Colonic mucosa (tissue), 4 donors: ENCODE results near the gene IL2RG. TPM values are rescaled to one million over a fixed set of nuclear protein-coding genes. Genes with fewer than 3 reads are reported as not detected.

Source experiments
- DNase-seq: peaks from one replicate; pipeline ENCODE4 v3.0.0-alpha.2; 2020
- H3K27ac ChIP-seq: fragments of 200-600 bp; one replicate; pipeline ENCODE4 v1.8.0; 2021
- H3K27me3 ChIP-seq: fragments of 200-600 bp; one replicate; pipeline ENCODE4 v1.8.0; 2021
- H3K36me3 ChIP-seq: fragments of 200-600 bp; one replicate; pipeline ENCODE4 v1.8.0; 2021
- H3K4me1 ChIP-seq: fragments of 200-600 bp; one replicate; pipeline ENCODE4 v1.8.0; 2021; ENCODE audit warnings: mild to moderate bottlenecking
- H3K4me3 ChIP-seq: fragments of 200-600 bp; one replicate; pipeline ENCODE4 v1.8.0; 2021
- H3K9ac ChIP-seq, 2 donors: one replicate each; pipeline ENCODE4 v1.7.0; 2013; ENCODE audit warnings: control low read depth in 2 of 2, low read depth in 2 of 2, low read length in 2 of 2
- H3K9me3 ChIP-seq: fragments of 200-600 bp; one replicate; pipeline ENCODE4 v1.8.0; 2021
- intact Hi-C: fragments of 100-400 bp; cut with DNase I; formaldehyde crosslinking; loops from one replicate; pipeline ENCODE4 v1.14.1; 2022
- total RNA-seq, 2 donors: library from RNA; stranded (reverse); fragmentation: NEBNext Ultra II Directional in 1 of 2; extraction: Animal tissue kit (Norgen Biotek cat#: 25700) in 1 of 2; gene quantifications; one replicate each; pipeline ENCODE4 v1.2.1, GENCODE V29; 2021
- TF ChIP-seq, protein P1 (sequence below): fragments of 200-600 bp; IDR thresholded peaks from one replicate; pipeline ENCODE4 v1.8.0; 2022; ENCODE audit warnings: antibody characterized with exemption, mild to moderate bottlenecking
- donor health status: healthy.
- donor health status: DM: no; HTN: no; CAD: no.
- donor health status: DM: no; HTN: no; CAD: no.

Gene IL2RG
- total RNA-seq, 2 donors from 2014 or later = 46.0 to 61.0 TPM

DNA sequence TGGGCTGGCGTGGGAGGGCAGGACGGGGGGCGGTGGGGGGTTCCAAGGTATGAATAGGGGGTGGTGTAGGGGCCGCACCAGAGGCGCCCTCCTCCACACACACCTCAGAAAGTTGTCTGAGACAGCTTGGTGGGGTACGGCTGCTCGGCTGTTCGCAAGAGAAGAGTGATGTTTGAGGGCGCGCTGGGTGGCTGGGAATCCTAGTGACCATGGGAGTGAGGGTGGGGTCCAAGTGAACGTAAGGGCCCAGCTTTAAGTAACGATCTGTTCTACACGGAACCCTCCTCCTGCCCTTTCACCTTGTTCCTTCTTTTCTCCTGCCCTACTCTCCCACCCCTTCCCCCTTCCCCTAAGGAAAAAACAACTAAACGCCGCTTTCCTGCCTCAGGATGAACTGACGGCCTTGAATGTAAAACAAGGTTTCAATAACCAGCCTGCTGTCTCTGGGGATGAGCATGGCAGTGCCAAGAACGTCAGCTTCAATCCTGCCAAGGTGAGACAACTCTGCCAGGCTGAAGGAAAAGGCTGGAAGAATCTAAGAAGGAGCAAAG, 7.7 kb upstream of the IL2RG start:
- Histone ChIP-seq H3K27ac (peak overlapping the region; percentile 65), H3K9ac (peak overlapping the region; percentile 57 to 70), H3K9me3 (no peaks in the 10 kb centered on the region), H3K36me3 (no peaks in the 10 kb centered on the region), H3K4me3 (peak overlapping the region; percentile 42), H3K27me3 (peaks cover 7% of the 10 kb centered on the region), H3K4me1 (no peaks in the 10 kb centered on the region)
- DNase-seq = peak; percentile 32
- TF ChIP-seq, protein P1, sequence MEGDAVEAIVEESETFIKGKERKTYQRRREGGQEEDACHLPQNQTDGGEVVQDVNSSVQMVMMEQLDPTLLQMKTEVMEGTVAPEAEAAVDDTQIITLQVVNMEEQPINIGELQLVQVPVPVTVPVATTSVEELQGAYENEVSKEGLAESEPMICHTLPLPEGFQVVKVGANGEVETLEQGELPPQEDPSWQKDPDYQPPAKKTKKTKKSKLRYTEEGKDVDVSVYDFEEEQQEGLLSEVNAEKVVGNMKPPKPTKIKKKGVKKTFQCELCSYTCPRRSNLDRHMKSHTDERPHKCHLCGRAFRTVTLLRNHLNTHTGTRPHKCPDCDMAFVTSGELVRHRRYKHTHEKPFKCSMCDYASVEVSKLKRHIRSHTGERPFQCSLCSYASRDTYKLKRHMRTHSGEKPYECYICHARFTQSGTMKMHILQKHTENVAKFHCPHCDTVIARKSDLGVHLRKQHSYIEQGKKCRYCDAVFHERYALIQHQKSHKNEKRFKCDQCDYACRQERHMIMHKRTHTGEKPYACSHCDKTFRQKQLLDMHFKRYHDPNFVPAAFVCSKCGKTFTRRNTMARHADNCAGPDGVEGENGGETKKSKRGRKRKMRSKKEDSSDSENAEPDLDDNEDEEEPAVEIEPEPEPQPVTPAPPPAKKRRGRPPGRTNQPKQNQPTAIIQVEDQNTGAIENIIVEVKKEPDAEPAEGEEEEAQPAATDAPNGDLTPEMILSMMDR = no peak
- intact Hi-C loops = no loop called here

DNA sequence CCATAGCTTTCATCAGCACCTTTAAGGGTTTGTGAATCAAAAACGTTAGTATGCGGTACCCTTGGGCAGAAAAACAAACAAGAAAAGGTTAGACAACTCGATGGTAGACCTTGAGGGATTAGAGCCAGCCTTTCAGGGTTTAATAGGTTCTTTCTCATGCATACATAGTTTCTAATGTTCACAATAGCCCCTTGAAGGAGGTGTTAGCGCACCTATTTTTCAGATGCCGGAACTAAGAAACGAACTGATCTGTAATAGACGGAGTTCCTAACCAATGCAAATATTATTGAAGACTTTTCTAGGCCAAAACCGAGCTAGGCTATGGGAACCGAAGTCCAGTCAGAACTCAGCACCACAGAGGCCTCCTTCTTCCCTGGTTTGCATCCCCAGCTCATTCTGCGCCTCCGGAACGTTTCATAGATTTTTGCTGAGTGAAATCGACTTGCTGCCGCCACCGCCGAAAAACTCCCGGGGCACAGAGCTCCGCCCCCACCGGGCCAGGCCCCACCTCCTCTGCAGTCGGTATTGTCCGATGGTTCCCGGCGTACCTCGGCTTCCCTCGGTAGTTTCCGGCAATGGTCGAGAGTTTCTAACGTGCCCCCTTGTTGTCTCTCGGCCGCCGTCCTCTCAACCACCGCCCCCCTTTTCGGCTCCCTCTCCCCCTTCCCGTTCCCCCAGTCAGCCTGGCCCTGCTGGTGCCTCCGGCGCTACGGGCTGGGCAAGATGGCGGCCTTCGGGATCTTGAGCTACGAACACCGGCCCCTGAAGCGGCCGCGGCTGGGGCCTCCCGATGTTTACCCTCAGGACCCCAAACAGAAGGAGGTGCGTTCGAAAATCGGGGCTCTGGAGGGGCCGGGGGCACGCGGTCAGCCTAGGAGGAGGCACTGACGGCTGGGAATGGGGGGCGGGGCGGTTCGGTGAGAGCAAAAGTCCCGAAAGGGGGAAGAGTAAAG, 6.9 kb upstream of the IL2RG start, which contains the start of gene MED12:
TSS of gene MED12 (plus strand) at position 565 of the 953 bp plus-strand sequence. CDS start at position 724, 159 bp downstream.
- TF ChIP-seq, protein P1 = no peak
- peak within 1 kb of the TSS; percentile 57 to 70 for H3K9ac ChIP-seq
- intact Hi-C loops = no loop called here

DNA sequence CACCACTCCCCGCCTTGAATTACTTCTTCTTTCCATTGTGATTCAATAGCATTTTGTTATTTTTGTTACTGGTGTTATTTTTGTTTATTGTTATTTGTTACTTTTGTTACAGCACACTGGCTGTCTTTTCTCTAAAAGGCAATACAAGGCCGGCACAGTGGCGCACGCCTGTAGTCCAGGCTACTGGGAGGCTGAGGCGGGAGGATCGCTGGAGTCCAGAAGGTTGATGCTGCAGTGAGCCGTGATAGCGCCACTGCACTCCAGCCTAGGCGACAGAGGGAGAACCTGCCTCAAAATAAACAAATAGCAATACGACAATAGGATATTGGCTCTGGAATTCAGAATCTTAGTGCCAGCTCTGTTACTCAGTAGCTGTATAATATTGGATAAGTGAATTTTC, 6.0 kb upstream of the IL2RG start:
- TF ChIP-seq, protein P1 = no peak
- Histone ChIP-seq H3K9me3 (no peaks in the 10 kb centered on the region), H3K4me1 (no peaks in the 10 kb centered on the region), H3K36me3 (no peaks in the 10 kb centered on the region), H3K9ac (no peak overlapping the region), H3K27ac (no peak overlapping the region), H3K4me3 (no peak overlapping the region), H3K27me3 (no peaks in the 10 kb centered on the region)
- DNase-seq = no peak
- intact Hi-C loops = no loop called here

More for the DNA sequence above, 6.9 kb upstream of the IL2RG start, which contains the start of gene MED12:
- DNase-seq = peak; percentile 85
- Histone ChIP-seq H3K4me3 (peak within 1 kb of the TSS; percentile 42), H3K9me3 (no peaks in the 10 kb centered on the region), H3K4me1 (no peaks in the 10 kb centered on the region), H3K36me3 (no peaks in the 10 kb centered on the region), H3K27me3 (peaks cover 7% of the 10 kb centered on the region), H3K27ac (peak within 1 kb of the TSS; percentile 65)

DNA sequence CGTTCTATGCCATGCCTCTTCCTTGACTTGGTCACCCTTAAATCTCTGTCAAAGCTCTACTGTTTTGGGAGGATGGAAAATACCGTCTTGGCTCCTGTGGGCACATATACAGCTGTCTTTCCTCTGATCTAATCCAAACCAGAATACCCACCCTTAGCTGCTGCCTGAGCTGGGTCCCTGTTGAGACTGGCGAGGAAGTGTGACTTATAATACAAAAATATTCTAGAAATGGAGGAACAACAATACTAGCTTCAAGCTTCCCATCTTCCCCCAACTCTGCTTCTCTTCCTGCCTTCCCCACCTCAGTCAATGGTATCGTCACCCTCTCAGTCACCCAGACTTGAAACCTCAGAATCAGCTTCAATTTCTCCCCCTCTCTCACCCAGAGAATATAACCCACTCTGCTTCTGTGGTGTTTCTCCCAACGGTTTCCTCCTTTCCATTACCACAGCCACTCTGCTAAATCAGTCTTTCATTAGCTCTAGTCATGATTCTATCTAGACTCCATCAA, 599 bp upstream of the IL2RG start:
- peak overlapping the region in 1 of 2 donors; percentile 56 for H3K9ac ChIP-seq
- no peaks in the 10 kb centered on the region for H3K27me3 ChIP-seq
- TF ChIP-seq, protein P1 = no peak
- H3K36me3 ChIP-seq = no peaks in the 10 kb centered on the region
- peak overlapping the region; percentile 66 for H3K27ac ChIP-seq
- DNase-seq = no peak
- H3K4me1 ChIP-seq = no peaks in the 10 kb centered on the region
- H3K4me3 ChIP-seq = no peak overlapping the region
- intact Hi-C loops = no loop called here
- H3K9me3 ChIP-seq = no peaks in the 10 kb centered on the region

DNA sequence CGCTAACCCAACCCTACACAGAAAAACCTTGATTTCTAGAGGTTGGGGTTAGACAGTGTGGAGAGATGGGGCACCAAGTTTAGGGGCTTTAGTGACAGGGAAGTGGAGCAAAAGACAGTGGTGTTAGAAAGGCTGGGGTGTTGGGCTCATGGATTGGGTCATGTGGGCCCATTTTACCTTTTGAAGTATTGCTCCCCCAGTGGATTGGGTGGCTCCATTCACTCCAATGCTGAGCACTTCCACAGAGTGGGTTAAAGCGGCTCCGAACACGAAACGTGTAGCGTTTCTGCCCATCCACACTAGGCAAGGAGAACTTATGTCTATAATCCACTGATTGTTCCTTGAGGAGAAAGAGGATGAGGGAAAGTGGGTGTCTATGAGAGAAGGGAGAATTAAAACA, 2.3 kb downstream of the IL2RG start:
- H3K4me3 ChIP-seq = no peak overlapping the region
- H3K9me3 ChIP-seq = no peaks in the 10 kb centered on the region
- no peak overlapping the region for H3K9ac ChIP-seq
- H3K36me3 ChIP-seq = no peaks in the 10 kb centered on the region
- DNase-seq = no peak
- intact Hi-C loops = no loop called here
- TF ChIP-seq, protein P1 = no peak
- no peak overlapping the region for H3K27ac ChIP-seq
- no peaks in the 10 kb centered on the region for H3K4me1 ChIP-seq
- no peaks in the 10 kb centered on the region for H3K27me3 ChIP-seq
